Cardiac septum (tissue), 1 donor: ENCODE measurements around the gene HSD11B1. TPM values are rescaled to one million over a fixed set of nuclear protein-coding genes. Genes with fewer than 3 reads are reported as not detected.
A peak's percentile ranks its signal among the peaks of the same experiment; 100 is the strongest.

ENCODE experiments used
- DNase-seq: peaks from one replicate; pipeline ENCODE4 v3.0.0-alpha.2; 2020; ENCODE audit warnings: low spot score
- intact Hi-C: fragments of 100-400 bp; cut with DNase I; formaldehyde crosslinking; loops from one replicate; pipeline ENCODE4 v1.14.0; 2022
- long read RNA-seq: library from polyadenylated mRNA; unstranded; transcript quantifications from one replicate; pipeline ENCODE4 v2.0.0, GENCODE V29; 2021
- total RNA-seq: library from RNA; stranded (reverse); fragmentation: NEBNext Ultra II Directional; extraction: Animal tissue kit (Norgen Biotek cat#: 25700); gene quantifications from one replicate; pipeline ENCODE4 v1.2.1, GENCODE V29; 2021
- donor health status: DM: no; HTN: no; CAD: no.

HSD11B1 gene
- 15.0 TPM for total RNA-seq
- long read RNA-seq, transcript HSD11B1-202 (6 exons, 1,405 nt), result major isoform, 11 of 15 reads
- long read RNA-seq, partial matches to known transcripts, result 3 of 15 reads
- long read RNA-seq, other reads (novel, unspliced or antisense), result 1 of 15 reads

GRCh38 chr1:209704584-209704983 lies at the start of gene HSD11B1:
Gene HSD11B1 (plus strand): TSS chr1:209704846. CDS start chr1:209704943, 97 bp downstream.
- intact Hi-C loops, result no loop called here
- DNase-seq, result peak; percentile 78

GRCh38 chr1:209655411-209656231 lies 49.0 kb upstream of the HSD11B1 start:
- no peak for DNase-seq
- intact Hi-C loops, result no loop called here

- peak; percentile 90 for DNase-seq
- intact Hi-C loops, result no loop called here
Measured at GRCh38 chr1:209657140-209657879, 47.3 kb upstream of the HSD11B1 start.

- DNase-seq, result no peak
- intact Hi-C loops, result no loop called here
Measured at GRCh38 chr1:209657918-209658317, 46.7 kb upstream of the HSD11B1 start.

GRCh38 chr1:209659909-209660308 lies 44.7 kb upstream of the HSD11B1 start:
- DNase-seq, result no peak
- intact Hi-C loops, result no loop called here

- no peak for DNase-seq
- intact Hi-C loops, result no loop called here
Measured at GRCh38 chr1:209661071-209661470, 43.6 kb upstream of the HSD11B1 start.

GRCh38 chr1:209662879-209663327 lies 41.7 kb upstream of the HSD11B1 start:
- intact Hi-C loops, result no loop called here
- DNase-seq, result no peak

- intact Hi-C loops, result no loop called here
- DNase-seq, result no peak
Measured at GRCh38 chr1:209667103-209667502, 37.5 kb upstream of the HSD11B1 start.

GRCh38 chr1:209667708-209668107 lies 36.9 kb upstream of the HSD11B1 start:
- intact Hi-C loops, result no loop called here

GRCh38 chr1:209670441-209671082 lies 34.1 kb upstream of the HSD11B1 start:
- intact Hi-C loops, result no loop called here
- no peak for DNase-seq

More at GRCh38 chr1:209667708-209668107, 36.9 kb upstream of the HSD11B1 start:
- no peak for DNase-seq

GRCh38 chr1:209672705-209673630 lies 31.7 kb upstream of the HSD11B1 start:
- intact Hi-C loops, result no loop called here
- no peak for DNase-seq

- DNase-seq, result no peak
- intact Hi-C loops, result no loop called here
Measured at GRCh38 chr1:209673631-209674417, 30.8 kb upstream of the HSD11B1 start.

GRCh38 chr1:209674957-209675564 lies 29.6 kb upstream of the HSD11B1 start, which contains the start of gene G0S2:
Gene G0S2 (plus strand): TSS chr1:209675412. CDS start chr1:209675685, 273 bp downstream.
- peak; percentile 95 for DNase-seq
- intact Hi-C loops, result loop anchor here (1.0 kb wide), 1 partner anchor 32 kb away; no protein-coding TSS in a partner anchor

GRCh38 chr1:209675565-209676154 lies 29.0 kb upstream of the HSD11B1 start:
- intact Hi-C loops, result loop anchor here (1.0 kb wide), 1 partner anchor 32 kb away; no protein-coding TSS in a partner anchor
- DNase-seq, result peak; percentile 83

GRCh38 chr1:209678981-209679539 lies 25.6 kb upstream of the HSD11B1 start:
- intact Hi-C loops, result no loop called here
- no peak for DNase-seq

GRCh38 chr1:209685821-209686220 lies 18.8 kb upstream of the HSD11B1 start:
- no peak for DNase-seq
- intact Hi-C loops, result no loop called here

- intact Hi-C loops, result no loop called here
- DNase-seq, result no peak
Measured at GRCh38 chr1:209686322-209686721, 18.3 kb upstream of the HSD11B1 start.
